DND-41 (cell line): Measurements from ENCODE around the gene PLEK.

Source experiments
- ATAC-seq: fragments of 200-7000 bp; cut with Tn5 transposase; 3 replicates; pipeline ENCODE4 v1.9.1; 2021; ENCODE audit warnings: low read depth; ENCODE audit not compliant: insufficient read depth
- DNase-seq: peaks from one replicate; pipeline ENCODE4 v3.0.0-alpha.2; 2020
- H2AFZ ChIP-seq: 2 replicates; pipeline ENCODE4 v1.6.0; 2012; ENCODE audit warnings: low read depth, low read length
- H3K27ac ChIP-seq: 2 replicates; pipeline ENCODE4 v1.5.1; 2012; ENCODE audit warnings: low read length, inconsistent platforms
- H3K27me3 ChIP-seq: fragments of 200-600 bp; sonication (generic); 2 replicates; pipeline ENCODE4 v1.6.0; 2012; ENCODE audit warnings: low read length, mild to moderate bottlenecking, inconsistent platforms; ENCODE audit not compliant: insufficient read depth, poor library complexity
- H3K36me3 ChIP-seq: 2 replicates; pipeline ENCODE4 v1.5.1; 2012; ENCODE audit warnings: low read length, inconsistent platforms; ENCODE audit not compliant: insufficient read depth
- H3K4me1 ChIP-seq: 2 replicates; pipeline ENCODE4 v1.5.1; 2012; ENCODE audit warnings: mild to moderate bottlenecking, low read length; ENCODE audit not compliant: insufficient read depth
- H3K4me2 ChIP-seq: 2 replicates; pipeline ENCODE4 v1.6.0; 2012; ENCODE audit warnings: mild to moderate bottlenecking, moderate library complexity, low read length, inconsistent platforms; ENCODE audit not compliant: insufficient read depth
- H3K4me3 ChIP-seq, 2 experiments: fragments of 200-600 bp in 1 of 2; shearing (Covaris generic) in 1 of 2; 2 replicates each; pipeline ENCODE4 v1.5.1; 2012 to 2016; ENCODE audit warnings: inconsistent platforms in 2 of 2, low read length in 2 of 2, mild to moderate bottlenecking in 2 of 2, low read depth in 1 of 2, moderate library complexity in 1 of 2
- H3K79me2 ChIP-seq: 2 replicates; pipeline ENCODE4 v1.6.0; 2012; ENCODE audit warnings: low read length, inconsistent platforms; ENCODE audit not compliant: insufficient read depth
- H3K9ac ChIP-seq: 2 replicates; pipeline ENCODE4 v1.6.0; 2012; ENCODE audit warnings: low read depth, mild to moderate bottlenecking, inconsistent platforms, low read length, moderate library complexity
- H3K9me3 ChIP-seq: 2 replicates; pipeline ENCODE4 v1.5.1; 2012; ENCODE audit warnings: low read length, moderate library complexity, mild to moderate bottlenecking, inconsistent platforms; ENCODE audit not compliant: insufficient read depth, severe bottlenecking
- H4K20me1 ChIP-seq: 2 replicates; pipeline ENCODE4 v1.6.0; 2012; ENCODE audit warnings: low read length; ENCODE audit not compliant: insufficient read depth
- CTCF ChIP-seq: IDR thresholded peaks from 2 replicates; pipeline ENCODE4 v1.5.1; 2012; ENCODE audit warnings: borderline replicate concordance, low read length, moderate library complexity, mild to moderate bottlenecking; ENCODE audit not compliant: poor library complexity, severe bottlenecking; ENCODE audit errors: extremely low read depth
- EZH2 ChIP-seq: IDR thresholded peaks from 3 replicates; pipeline ENCODE4 v1.6.1; 2012; ENCODE audit warnings: borderline replicate concordance, low read depth, mild to moderate bottlenecking, moderate library complexity, low read length, inconsistent platforms; ENCODE audit not compliant: severe bottlenecking

The PLEK gene

GRCh38 chr2:68333931-68334330 is 31.2 kb upstream of the PLEK start:
- Histone ChIP-seq H2AFZ (no peak overlapping the region), H3K4me2 (no peak overlapping the region), H3K4me3 (no peak overlapping the region), H3K9me3 (no peaks in the 10 kb centered on the region), H3K27me3 (peaks cover 11% of the 10 kb centered on the region), H3K36me3 (no peaks in the 10 kb centered on the region), H3K4me1 (no peaks in the 10 kb centered on the region), H3K9ac (no peak overlapping the region), H4K20me1 (no peaks in the 10 kb centered on the region), H3K27ac (no peak overlapping the region), H3K79me2 (no peaks in the 10 kb centered on the region)
- no peak for TF ChIP-seq CTCF
- no peak for TF ChIP-seq EZH2
- ATAC-seq, result no peak
- DNase-seq, result no peak

DNA sequence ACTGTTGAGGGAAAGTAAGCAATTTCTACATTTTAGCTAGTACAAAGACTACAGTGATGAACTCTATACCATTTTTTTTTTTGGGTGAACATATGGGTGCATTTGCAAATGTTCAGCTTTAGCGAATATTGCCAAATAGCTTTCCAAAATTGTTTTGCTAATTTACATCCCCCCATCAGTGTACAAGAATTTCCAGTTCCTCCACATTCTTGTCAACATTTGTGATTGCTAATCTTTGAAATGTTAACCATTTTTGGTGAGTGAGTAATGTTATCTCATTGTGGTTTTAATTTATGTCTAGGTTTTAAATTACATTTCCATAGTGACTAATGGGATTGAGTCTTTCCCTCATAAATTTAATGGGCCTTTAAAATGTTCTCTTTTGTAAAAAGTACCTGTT is 28.9 kb upstream of the PLEK start:
- DNase-seq (no peak), ATAC-seq (no peak)
- H3K27ac ChIP-seq, result no peak overlapping the region
- no peaks in the 10 kb centered on the region for H3K79me2 ChIP-seq
- H2AFZ ChIP-seq, result no peak overlapping the region
- H3K36me3 ChIP-seq, result no peaks in the 10 kb centered on the region
- peaks cover 13% of the 10 kb centered on the region for H3K27me3 ChIP-seq
- H3K4me3 ChIP-seq, result no peak overlapping the region
- no peaks in the 10 kb centered on the region for H4K20me1 ChIP-seq
- H3K9ac ChIP-seq, result no peak overlapping the region
- no peaks in the 10 kb centered on the region for H3K4me1 ChIP-seq
- H3K4me2 ChIP-seq, result no peak overlapping the region
- no peak for TF ChIP-seq EZH2
- TF ChIP-seq CTCF, result no peak
- H3K9me3 ChIP-seq, result no peaks in the 10 kb centered on the region

DNA sequence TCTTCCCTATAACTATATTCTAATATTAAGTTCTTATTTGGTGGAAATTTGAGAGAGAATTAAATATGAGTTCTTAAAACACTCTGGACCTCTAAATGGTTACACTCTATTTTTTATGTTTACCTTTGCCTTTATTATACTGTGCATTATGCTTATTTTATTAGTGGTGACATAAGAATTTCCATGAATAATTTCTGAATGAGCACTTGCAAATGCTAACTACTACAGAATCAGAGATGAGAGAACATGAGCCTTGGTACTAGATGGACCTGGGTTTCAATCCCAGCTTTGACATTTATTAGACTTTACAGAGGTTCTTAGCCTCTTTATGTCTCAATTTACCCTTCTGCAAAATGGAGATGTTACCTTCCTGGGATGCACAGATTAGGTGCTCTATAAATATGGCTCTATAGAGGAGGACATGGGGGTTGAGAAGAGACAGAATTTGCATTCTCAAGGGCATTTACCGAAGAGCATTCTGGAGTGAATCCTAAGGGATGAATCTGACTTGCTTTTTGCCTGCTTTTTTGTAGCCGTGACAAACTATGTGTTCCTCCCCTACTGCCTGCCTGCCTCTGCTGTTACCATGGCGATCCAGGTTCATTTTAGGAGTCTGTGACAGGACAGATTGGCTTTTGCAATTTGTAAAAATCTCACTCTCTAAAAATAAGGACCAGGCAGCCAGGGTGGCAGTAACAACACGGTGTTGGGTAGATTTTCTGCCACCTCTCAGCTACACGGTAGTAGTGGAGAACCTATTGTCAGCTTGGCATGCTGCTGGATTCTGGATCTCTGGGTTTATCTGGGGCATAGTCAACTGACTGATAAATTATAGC is 24.6 kb upstream of the PLEK start:
- no peak for ATAC-seq
- Histone ChIP-seq H3K4me2 (no peak overlapping the region), H3K9me3 (no peaks in the 10 kb centered on the region), H3K9ac (no peak overlapping the region), H3K27ac (no peak overlapping the region), H4K20me1 (no peaks in the 10 kb centered on the region), H3K79me2 (no peaks in the 10 kb centered on the region), H3K4me3 (no peak overlapping the region), H3K36me3 (no peaks in the 10 kb centered on the region), H3K4me1 (no peaks in the 10 kb centered on the region), H2AFZ (no peak overlapping the region), H3K27me3 (peaks cover 30% of the 10 kb centered on the region)
- no peak for DNase-seq
- TF ChIP-seq CTCF, result no peak
- no peak for TF ChIP-seq EZH2
